Fibroblast of skin of back (primary cell): ENCODE data around the gene MYOM1.
"Not testable (repeated sequence)": the region's sequence is repeated elsewhere in the genome, so short reads cannot be mapped to it uniquely, and the experiment has no call there.

Source experiments
- DNase-seq: peaks from one replicate; pipeline ENCODE4 v3.0.0-alpha.2; 2013

Gene MYOM1

DNA sequence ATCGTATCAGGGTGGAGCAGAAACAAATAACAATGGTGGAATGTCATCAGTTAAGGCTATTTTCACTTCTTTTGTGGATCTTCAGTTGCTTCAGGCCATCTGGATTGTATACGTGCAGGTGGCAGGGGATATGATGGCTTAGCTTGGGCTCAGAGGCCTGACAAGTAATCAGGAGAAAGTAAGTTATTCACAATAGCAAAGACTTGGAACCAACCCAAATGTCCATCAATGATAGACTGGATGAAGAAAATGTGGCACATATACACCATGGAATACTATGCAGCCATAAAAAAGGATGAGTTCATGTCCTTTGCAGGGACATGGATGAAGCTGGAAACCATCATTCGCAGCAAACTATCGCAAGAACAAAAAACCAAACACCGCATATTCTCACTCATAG lies 196.2 kb downstream of the MYOM1 start:
- DNase-seq = not testable (repeated sequence)
